GM18508 (cell line): ENCODE results near the gene ARFRP1.

ENCODE experiments used
- ATAC-seq: cut with Tn5 transposase; IDR thresholded peaks from one replicate; pipeline ENCODE4 v1.9.1; 2021; ENCODE audit warnings: moderate number of reproducible peaks; ENCODE audit not compliant: insufficient read depth, unreplicated experiment

ARFRP1 gene

DNA sequence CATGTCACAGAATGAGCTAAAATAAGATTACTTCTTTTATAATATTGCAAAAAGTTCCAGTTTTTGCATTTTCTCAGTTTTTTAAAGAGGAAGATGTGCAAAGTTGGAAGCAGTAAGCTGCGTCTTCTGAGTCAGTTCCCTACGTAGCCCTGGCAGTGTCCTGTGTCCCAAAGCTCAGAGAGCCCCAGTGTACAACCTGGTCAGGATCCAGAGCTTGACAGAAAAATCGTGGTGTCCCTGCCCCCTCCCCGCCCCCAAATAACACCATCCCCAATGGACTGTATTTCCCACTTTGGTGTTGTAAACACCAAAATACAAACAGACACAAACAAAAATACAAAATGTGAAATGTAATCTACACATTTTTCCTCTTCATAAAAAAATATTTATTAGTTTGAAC, 36.4 kb upstream of the ARFRP1 start:
- no peak for ATAC-seq

- ATAC-seq, result no peak
These were observed 35.6 kb upstream of the ARFRP1 start for GRCh38 chr20:63743210-63743970.

GRCh38 chr20:63742381-63743024, 34.7 kb upstream of the ARFRP1 start:
- no peak for ATAC-seq

- ATAC-seq, result no peak
These were observed 34.1 kb upstream of the ARFRP1 start for GRCh38 chr20:63741676-63742380.

DNA sequence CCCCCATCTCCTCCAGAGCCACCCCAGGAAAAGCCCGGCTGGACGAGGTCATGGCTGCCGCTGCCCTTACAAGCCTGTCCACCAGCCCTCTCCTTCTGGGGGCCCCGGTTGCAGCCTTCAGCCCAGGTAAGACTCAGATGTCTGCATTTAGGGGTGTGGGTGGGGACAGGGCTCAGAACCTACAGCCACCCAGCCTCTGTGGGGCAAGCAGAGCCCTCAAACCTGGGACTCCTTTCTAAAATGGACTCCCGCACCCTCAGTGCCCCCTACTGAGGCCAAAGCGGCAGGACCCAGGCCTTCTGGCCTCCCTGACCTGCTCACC, 33.5 kb upstream of the ARFRP1 start:
- ATAC-seq, result no peak

DNA sequence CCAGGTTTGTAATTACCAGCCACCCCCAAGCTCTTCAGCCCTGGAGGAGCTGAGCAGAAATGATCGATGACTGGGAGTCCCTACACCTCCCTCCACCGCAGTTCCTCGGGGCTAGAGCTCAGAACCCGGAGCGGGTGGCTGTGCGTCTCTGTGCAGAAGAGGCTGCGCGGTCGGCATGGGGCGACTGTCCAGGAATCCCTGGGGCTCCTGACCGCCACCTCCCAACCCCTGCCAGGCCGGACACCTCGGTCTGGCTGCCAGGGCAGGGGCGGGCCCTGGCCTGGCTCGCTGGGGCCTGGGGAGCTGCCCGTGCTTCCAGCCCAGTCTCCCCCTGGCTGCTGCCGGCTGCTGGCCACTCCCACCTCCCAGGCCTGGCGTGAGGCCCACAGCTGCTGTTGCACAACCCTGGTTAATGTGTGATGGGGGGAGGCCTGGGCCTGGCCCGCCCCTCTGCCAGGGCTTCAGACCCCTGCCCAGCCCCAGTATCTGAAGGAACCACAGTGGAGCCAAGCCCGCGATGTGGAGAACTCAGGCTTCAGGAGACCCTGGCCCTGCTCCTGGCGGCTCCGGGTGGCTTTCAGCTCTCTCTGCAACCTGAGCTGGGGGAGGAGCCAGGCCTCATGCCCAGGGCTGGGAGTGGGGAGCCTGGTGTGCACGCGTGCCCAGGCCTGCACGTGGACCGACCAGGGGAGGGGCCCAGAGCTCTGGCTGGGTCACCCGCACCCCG, 33.0 kb upstream of the ARFRP1 start:
- no peak for ATAC-seq

DNA sequence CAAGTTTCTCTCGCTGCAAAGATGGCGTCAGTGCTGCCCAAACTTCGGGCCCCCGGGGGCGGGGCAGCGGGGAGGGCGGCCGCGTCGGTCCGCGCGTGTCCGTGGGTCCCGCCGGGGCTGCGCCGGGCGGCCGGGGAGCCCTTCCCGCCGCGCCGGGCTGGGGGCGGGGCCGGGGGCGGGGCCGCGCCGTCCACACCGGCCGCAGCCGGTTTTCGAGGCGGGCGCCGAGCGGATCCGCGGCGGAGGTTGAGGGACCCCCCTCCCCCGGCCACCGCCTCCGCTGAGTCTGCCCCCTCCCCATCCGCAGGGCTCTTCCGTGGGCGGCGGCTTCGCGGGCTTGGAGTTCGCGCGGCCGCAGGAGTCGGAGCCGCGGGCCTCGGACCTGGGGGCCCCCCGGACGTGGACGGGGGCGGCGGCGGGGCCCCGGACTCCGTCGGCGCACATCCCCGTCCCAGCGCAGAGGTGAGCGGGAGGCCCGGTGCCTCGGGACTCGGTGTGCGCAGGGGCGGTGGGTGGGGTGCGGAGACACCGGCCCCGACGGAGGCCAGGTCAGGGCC, 32.4 kb upstream of the ARFRP1 start:
- ATAC-seq, result no peak

GRCh38 chr20:63739130-63740069, 31.6 kb upstream of the ARFRP1 start, which contains the start of gene SLC2A4RG:
Gene SLC2A4RG (plus strand): TSS chr20:63739776. CDS start chr20:63739913, 137 bp downstream.
- no peak for ATAC-seq

DNA sequence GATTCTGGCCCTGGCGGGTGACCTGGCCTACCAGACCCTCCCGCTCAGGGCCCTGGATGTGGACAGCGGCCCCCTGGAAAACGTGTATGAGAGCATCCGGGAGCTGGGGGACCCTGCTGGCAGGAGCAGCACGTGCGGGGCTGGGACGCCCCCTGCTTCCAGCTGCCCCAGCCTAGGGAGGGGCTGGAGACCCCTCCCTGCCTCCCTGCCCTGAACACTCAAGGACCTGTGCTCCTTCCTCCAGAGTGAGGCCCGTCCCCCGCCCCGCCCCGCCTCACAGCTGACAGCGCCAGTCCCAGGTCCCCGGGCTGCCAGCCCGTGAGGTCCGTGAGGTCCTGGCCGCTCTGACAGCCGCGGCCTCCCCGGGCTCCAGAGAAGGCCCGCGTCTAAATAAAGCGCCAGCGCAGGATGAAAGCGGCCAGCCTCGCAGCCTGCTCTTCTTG, 30.9 kb upstream of the ARFRP1 start:
- ATAC-seq, result no peak

DNA sequence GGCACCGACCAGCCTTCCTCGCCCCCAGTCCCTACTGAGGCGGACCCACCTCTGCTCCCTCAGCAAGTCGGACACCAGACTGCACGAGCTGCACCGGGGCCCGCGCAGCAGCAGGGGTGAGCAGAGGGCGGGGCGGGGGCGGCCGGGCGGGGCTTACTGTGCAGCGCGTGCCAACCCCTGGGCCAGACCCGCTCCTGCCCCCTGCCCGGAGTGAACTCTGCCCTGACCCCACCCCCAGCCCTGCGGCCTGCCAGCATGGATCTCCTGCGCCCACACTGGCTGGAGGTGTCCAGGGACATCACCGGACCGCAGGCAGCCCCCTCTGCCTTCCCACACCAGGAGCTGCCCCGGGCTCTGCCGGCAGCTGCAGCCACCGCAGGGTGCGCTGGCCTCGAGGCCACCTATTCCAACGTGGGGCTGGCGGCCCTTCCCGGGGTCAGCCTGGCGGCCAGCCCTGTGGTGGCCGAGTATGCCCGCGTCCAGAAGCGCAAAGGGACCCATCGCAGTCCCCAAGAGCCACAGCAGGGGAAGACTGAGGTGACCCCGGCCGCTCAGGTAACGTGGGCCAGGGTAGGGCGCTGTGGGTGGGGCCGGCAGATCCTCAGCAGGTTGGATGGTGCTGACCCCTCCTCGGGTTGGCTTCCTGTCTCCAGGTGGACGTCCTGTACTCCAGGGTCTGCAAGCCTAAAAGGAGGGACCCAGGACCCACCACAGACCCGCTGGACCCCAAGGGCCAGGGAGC, 30.3 kb upstream of the ARFRP1 start:
- no peak for ATAC-seq

- no peak for ATAC-seq
These were observed 29.8 kb upstream of the ARFRP1 start for GRCh38 chr20:63737695-63737944.

DNA sequence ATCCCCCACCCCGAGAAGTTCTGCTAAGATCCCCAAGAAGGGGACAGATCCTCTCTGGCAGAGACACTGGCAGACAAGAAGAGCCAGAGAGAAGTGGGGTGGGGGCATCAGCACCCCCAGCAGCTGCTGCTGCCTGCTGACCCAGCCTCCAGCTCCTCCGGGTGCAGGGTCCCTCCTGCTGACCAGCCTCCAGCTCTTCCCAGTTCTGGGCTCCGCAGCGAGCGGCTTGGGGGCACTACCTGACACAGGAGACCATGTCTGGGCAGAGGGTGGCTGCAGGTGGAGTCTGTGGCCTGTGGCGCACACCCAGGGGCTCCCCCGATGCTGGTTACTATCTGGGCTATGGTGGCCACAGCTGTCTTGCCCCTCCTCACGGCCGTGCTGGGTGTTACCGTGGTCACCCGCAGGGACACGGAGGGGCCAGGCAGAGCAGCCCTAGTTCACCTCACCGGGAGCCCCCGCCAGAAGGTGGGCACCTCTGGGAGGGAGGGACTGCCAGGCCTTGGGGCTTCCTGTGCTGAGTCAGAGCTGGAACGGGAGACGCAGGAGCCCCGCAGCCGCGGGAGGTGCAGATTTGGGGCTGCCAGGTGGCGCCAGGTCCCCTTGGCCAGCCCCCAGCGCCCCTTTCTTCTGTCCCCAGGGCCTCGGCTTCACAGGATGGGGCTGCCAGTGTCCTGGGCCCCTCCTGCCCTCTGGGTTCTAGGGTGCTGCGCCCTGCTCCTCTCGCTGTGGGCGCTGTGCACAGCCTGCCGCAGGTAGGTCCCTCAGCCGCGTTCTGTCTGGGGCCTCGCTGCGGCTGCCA, 29.3 kb upstream of the ARFRP1 start:
- no peak for ATAC-seq

- ATAC-seq, result no peak
These were observed 28.3 kb upstream of the ARFRP1 start, which contains the start of gene LIME1 for GRCh38 chr20:63735859-63736718. Gene LIME1 (plus strand): TSS chr20:63736664. CDS start chr20:63737550, 886 bp downstream.

- ATAC-seq, result no peak
These were observed 27.4 kb upstream of the ARFRP1 start for GRCh38 chr20:63734946-63735858.

DNA sequence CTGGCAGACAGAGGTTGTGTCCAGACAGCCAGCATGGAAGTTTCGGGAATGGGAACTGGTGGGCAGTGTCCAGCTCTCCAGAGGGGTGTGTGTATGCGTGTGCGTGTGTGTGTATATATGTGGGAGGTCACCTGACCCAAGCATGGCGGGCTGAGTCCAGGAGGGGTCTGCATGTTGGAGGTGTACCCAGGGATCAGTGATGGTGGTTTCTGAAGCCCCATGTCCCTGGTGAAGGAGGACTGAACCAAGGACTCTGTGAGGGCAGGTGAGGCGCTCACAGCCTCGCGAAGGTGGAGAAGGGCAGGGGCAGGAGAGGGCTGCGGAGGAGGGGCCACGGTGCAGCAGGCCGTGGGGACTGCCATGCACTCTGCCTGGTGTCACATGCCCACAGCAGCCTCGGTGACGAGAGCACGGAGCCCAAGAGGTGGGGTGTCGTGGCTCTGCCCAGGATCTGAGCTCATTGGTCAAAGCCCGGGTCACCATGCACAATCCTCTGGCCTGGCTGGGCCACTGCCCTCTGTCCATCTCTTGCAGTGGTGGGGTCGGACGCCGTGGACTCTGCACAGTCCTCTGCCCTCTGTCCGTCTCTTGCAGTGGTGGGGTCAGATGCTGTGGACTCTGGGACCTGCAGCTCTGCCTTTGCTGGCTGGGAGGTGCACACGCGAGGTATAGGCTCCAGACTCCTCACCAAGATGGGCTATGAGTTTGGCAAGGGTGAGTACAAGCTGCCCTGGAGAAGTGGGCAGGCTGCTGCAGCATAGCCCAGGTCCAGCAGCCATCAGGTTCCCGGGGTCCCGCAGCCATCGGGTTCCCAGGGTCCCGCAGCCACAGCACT, 26.6 kb upstream of the ARFRP1 start:
- ATAC-seq, result no peak
